Nucleus accumbens (tissue), 56 donors: Measurements from ENCODE around the gene HLA-DRB1.
"Not testable (repeated sequence)": the region's sequence is repeated elsewhere in the genome, so short reads cannot be mapped to it uniquely, and the experiment has no call there.

Experiments
- DNase-seq, 56 donors: peaks; one replicate each; lab custom pipeline; 2025; lab: John Stamatoyannopoulos, UW

The HLA-DRB1 gene

GRCh38 chr6:32589596-32590449, at the start of gene HLA-DRB1:
HLA-DRB1 (minus strand) TSS chr6:32589848; CDS start chr6:32589742, 106 bp downstream.
- peak in 7 of 56 donors; percentile 2 to 6 (median 5) for DNase-seq

DNA sequence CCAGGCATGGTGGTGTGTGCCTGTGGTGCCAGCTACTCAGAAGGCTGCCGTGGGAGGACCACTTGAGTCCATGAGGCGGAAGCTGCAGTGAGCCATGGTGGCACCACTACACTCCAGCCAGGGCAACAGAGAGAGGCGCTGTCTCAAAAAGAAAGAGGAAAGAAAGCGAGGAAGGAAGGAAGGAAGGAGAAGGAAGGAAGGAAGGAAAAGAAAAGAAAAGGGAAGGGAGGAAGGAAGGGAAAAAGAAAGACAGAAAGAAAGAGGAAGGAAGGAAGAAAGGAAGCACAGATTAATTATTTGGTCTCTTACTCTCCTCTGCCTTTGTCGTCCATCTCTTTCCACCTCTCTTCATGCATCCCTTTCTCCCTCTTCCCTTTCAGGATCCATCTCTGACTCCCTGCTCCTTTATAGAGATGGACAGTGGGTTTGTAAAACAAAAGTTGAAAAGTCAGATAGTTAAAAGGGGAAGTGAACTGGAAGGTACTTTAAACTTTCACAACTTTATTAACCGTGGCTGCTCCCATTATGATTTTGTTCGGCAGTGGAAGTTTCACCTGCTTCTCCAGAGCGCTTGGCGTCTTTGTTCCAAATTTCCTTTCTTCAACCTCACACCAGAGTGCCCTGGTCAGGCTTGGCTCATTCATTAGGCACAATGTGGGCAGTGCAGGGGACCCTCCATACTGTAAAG, 49.0 kb upstream of the HLA-DRB1 start:
- no peak for DNase-seq

DNA sequence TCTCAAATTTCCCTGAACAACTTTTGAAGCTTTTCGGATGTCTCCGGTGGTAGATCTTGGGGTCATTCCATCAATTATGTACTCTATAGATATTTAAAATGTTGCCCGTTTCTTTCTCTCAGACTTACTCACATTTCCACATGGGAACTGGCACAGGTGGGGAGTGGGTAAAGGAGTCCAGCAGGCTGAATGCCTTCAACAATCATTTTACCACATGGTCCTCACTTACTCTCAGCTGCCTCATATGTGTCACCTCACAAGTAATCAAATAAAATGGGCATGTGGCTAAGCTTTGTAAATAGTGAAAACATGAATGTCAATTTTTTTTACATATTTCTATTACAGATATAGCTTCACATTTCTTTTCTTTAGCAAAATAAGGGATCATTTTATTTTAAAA, 48.2 kb upstream of the HLA-DRB1 start:
- no peak for DNase-seq

DNA sequence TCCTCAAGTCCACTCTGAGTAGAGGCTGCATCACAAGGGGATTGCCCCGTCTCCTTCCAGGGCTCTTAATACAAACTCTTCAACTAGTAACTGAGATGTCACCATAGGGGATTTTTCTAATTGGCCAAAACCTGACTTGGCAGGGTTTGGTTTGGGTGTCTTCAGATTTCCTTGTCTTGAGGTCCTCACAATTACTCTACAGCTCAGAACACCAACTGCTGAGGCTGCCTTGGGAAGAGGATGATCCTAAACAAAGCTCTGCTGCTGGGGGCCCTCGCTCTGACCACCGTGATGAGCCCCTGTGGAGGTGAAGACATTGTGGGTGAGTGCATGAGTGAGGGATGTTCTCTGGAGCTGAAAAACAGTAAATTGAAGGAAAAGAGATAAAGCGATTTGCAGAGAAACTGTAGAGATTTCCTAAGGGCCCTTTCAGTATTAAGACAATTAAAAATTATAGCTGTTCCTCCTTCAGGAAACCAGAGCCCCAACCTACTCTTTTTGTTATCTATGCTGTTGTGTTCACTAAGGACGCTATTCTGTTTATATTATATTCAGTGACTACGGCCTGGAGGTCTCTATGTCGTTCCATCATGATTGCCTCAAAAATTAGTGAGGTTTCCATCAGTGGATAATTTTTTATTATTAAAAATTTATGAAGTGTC, 47.7 kb upstream of the HLA-DRB1 start, which contains the start of gene HLA-DQA1:
TSS of gene HLA-DQA1 (plus strand) at position 188 of the 662 bp plus-strand sequence. CDS start at position 241, 53 bp downstream.
- peak in 1 of 56 donors; percentile 3 for DNase-seq

GRCh38 chr6:32635526-32636123, 46.0 kb upstream of the HLA-DRB1 start:
- no peak for DNase-seq

- not testable (repeated sequence) for DNase-seq
These were observed 40.1 kb upstream of the HLA-DRB1 start for GRCh38 chr6:32629793-32630192.

DNA sequence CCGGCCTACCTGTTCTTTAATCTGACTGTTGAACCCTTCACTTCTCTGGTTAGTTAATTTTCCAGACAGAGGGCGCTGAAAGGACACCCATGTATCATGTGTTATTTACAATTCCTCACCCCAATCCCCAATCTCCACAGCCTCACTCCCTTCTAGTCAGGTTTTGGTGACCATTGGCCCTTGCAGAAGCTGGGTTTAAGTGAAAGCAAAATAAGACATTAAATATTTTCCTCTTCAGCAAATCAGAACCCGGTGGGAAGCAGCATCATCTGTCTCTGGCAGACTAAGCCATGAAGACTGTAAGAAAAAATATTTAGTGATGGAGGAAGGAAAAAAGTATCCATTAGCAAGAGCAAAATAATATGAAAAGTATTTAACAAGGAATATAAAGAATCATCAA, 38.2 kb upstream of the HLA-DRB1 start:
- DNase-seq, result no peak

- no peak for DNase-seq
These were observed 37.6 kb upstream of the HLA-DRB1 start for GRCh38 chr6:32627249-32627648.

DNA sequence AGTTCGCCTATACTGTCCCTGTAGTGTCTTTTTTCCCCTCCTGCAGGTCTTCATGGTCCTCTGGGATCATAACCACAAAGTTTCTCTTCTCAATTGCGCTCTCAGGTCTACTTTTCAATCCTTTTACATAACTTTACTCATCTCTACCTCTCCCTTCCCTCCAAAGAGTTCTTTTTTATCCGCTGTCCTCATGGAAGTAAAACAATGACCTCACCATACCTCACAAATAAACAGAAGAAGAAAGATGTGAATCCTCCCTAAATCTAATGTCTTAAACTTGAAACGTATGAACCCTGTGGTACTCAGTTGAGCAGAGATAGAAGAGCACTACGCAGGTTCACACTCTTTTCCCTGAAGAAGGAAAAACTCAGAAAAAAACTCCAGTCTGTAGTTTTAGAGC, 35.5 kb upstream of the HLA-DRB1 start:
- no peak for DNase-seq

GRCh38 chr6:32624565-32624964, 34.9 kb upstream of the HLA-DRB1 start:
- DNase-seq, result no peak

DNA sequence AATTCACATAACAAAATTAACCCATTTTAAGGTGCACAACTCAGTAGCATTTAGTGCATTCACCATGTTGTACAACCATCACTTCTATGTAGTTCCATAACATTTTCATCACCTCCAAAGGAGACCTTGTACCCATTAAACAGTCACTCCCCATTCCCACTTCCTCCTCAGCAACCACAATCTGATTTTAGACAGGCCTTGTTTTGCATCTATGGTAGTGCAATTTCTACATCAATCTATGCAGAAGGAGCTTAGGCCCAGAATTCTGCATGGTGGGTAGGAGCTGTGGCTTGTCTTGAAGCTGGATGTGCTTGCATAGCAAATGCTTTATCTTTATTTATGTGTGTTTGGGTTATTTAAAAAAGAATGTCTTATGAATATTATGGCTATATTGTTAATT, 34.0 kb upstream of the HLA-DRB1 start:
- no peak for DNase-seq

DNA sequence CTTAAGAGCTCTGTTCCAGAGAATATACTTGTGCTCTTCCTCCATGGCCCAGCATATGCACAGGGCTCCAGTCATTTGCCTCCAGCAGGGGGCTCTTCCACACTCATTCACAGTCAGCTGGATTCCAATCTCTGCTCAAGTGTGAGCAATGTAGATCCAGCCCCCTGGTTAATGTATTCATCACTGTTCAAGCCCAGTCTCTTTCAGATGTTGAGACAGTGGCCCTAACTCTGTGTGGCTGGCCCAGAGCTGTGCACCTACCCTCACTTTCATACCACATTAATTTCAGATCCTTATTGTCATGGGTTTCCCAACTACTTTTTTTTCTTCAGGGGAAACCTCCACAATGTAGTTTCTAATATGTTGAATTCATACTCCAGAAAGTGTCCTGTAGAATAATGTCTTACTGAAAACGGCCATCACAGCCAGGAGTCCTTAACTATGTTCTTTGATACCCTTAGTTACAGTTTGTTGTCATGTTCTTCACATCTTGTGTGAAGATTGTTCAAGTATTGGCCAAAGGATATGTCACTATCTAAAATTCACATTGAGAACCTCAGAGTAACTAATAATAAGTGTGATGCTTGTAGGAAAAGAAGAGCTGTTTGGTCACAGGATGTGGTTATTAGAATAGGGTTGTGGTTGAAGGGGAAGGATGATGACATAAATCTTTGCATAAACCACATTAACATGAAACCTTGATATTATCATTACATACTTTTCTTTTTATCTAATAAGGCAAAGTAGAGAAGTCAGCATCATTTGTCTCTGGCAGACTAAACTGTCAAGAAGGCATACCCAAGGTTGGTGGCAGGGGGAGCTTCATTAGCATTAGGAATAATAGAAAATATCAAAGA, 33.1 kb upstream of the HLA-DRB1 start:
- DNase-seq, result peak in 1 of 56 donors; percentile 0

- no peak for DNase-seq
These were observed 31.7 kb upstream of the HLA-DRB1 start for GRCh38 chr6:32621372-32621771.

DNA sequence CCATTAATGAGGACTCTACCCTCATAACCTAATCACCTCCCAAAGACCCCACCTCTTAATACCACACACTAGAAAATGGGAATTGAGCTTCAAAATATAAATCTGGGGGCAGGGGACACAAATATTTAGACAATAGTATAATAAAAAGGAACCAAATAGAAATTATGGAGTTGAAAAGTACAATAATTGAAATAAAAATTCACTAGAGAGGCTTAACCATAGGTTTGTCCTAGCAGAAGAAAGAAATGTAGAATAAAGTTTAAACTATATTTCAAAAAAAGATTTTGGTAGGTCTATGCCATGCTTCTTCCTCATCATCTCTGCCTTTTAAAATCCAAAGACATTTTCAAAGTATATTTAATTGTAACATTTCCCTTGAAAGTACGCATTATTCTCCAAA, 28.1 kb upstream of the HLA-DRB1 start:
- no peak for DNase-seq

DNA sequence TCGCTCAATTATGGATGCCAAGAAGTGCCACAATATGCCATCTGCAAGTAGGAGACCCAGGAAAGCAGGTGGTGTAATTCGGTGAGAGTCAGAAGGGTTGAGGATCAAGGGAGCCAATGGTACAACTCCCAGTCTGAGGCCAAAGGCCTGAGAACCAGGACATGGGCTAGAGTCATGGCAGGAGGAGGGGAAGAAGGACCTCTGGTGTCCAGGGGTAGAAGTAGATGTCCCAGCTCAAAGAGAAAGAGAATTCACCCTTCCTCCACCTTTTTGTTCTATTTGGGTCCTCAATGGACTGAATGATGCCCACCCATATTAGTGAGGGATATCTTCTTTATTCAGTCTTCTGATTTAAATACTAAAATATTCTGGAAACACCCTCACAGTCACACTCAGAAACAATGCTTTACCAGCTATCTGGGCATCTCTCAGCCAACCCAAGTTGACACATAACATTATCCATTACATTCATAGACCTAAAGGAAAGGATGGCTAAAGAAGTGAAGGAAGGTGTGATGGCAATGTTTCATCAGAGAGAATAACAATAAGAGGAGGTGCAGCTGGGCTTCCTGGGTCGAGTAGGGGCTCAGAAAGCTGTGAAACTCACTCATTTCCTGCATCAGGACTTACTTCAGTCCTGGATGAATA, 26.4 kb upstream of the HLA-DRB1 start:
- no peak for DNase-seq

DNA sequence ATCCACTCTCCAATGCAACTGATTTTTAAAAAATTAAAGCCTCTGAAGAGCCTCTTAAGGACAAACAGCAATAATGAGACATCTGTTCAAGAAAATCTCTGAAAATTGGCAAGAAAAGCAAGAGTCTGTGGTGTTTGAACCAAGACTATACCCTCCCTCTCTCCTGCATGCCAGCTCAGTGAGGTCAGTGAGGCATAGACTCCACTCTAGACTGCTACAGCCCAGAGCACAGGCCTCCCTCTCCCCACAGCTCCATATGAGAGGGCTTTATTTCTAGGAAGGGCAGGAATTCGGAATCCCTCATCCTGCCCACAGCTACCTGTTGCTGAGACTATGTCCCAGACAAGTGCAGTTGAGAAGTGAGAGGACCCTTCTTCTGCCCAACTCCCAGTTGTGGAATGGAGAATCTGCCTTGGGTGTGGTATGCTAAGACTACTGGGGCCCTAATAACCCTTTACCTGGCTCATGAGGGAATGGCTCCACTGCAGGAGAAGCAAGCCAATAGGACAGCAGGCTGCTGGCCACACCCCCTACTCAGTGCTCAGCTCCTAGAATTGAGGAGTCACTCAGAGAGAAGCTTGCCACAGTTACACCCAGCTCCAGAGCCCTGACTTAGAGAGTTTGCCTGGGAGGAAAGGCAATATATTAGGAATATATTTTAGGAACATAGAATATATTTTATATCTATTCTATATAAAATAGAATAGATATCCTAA, 24.9 kb upstream of the HLA-DRB1 start:
- no peak for DNase-seq

- DNase-seq, result no peak
These were observed 23.8 kb upstream of the HLA-DRB1 start for GRCh38 chr6:32613475-32613874.

- no peak for DNase-seq
These were observed 21.1 kb upstream of the HLA-DRB1 start for GRCh38 chr6:32610682-32611296.
